GM18507 (cell line): ENCODE results near the gene CPEB2.
"Not testable (repeated sequence)": the region's sequence is repeated elsewhere in the genome, so short reads cannot be mapped to it uniquely, and the experiment has no call there.

Experiments
- DNase-seq: peaks from one replicate; pipeline ENCODE4 v3.0.0; 2011; ENCODE audit warnings: low read depth; ENCODE audit not compliant: insufficient read length; ENCODE audit errors: extremely low spot score
- FAIRE-seq: peaks from 2 replicates; lab custom pipeline; 2011; peaks lifted over from hg19 to GRCh38; lab: Jason Lieb, UNC

The CPEB2 gene

GRCh38 chr4:15040916-15041463 is 38.7 kb downstream of the CPEB2 start:
- DNase-seq, result no peak
- no peak for FAIRE-seq

- no peak for DNase-seq
- FAIRE-seq, result no peak
Measured at GRCh38 chr4:15042529-15043167, 40.4 kb downstream of the CPEB2 start.

GRCh38 chr4:15043226-15043625 is 40.9 kb downstream of the CPEB2 start:
- no peak for DNase-seq
- no peak for FAIRE-seq

DNA sequence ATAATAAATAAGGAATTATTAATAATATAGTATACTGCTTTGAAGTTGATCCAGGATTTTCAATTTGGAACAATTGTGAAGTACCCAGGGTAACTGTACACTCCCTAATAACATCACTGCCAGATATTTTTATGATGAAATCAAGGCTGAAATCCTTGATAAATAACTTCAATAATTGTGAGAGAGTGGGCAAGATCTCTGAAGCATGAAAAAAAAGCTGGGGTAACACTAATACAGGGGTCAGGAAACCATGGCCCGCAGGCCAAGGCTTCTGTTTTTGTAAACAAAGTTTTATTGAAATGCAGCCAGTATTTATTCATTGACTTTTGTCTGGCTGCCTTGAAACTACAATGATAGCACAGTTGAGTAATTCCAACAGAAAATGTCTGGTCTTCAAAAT is 41.6 kb downstream of the CPEB2 start:
- DNase-seq, result no peak
- FAIRE-seq, result no peak

DNA sequence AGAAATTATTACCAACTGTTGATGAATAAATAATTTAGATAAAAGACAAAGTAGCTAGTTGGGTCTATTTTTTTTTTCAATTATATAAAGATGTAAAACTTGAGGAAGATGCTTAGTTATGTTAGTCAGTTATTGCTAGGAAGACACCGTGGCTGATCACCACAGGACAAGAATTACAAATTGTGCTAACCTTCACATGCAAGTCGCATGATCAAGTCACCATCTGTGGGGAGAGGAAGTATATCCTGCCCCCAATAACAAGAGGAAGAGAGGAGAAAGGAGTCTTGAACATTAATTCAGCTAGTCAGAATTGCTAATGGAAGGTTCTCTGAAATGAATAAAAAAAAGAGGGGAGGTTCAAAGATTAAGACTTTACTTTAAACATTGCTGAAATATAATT is 52.3 kb downstream of the CPEB2 start:
- no peak for FAIRE-seq
- no peak for DNase-seq

GRCh38 chr4:15060213-15060612 is 57.9 kb downstream of the CPEB2 start:
- FAIRE-seq, result no peak
- no peak for DNase-seq

DNA sequence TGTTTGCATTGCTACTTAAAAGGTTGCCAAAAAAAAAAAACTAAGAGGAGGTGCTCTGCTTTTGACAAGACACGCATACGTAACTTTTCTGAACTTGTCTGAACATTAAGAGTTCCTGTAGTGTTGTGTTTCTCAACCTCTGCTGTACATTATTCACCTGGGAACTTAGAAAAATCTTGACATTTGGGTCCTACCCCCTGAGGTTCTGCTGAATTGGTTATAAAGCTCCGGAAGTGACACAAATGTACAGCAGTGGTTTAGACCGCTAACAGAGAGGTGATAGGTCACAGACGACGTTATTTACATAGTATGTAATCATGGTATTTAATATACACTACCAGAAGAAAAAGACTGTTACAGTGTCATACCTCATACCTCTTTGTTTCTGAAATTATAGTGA is 61.1 kb downstream of the CPEB2 start:
- no peak for FAIRE-seq
- DNase-seq, result no peak

- FAIRE-seq, result no peak
- no peak for DNase-seq
Measured at GRCh38 chr4:15065516-15065915, 63.2 kb downstream of the CPEB2 start.

DNA sequence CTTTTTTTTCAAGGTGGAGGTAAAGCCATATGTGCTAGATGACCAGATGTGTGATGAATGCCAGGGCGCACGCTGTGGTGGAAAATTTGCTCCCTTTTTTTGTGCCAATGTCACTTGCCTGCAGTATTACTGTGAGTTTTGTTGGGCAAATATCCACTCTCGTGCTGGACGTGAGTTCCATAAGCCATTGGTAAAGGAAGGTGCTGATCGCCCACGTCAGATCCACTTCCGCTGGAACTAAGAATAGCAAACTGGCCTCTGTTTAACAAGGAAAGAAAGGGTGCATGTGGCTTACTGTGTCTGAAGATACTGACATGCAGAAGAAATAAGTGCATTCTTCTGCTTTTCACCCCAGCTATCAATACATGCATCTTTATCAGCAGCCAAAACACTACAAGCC is 63.9 kb downstream of the CPEB2 start:
- no peak for FAIRE-seq
- no peak for DNase-seq

DNA sequence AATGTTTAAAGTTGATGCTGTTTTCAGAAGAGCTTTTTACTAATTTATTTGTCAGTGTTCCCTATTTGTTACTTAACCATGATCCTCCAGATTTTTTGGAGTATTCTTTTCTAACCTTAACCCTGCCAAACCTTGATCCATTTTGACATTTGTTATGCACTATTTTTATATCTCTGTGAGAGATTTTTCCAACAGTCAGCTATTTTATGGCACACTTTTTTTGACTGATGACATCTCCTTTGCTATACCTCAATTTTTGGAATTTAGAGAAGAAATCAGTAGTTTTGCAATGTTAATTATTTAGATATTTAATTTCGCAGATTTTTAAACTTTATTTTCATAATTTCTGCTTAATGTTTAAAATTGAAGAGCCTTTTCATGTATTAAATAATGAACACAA is 66.0 kb downstream of the CPEB2 start:
- no peak for FAIRE-seq
- no peak for DNase-seq

- DNase-seq (no peak), FAIRE-seq (no peak)
Measured at GRCh38 chr4:15075875-15076274, 73.6 kb downstream of the CPEB2 start.

GRCh38 chr4:15077969-15078368 is 75.7 kb downstream of the CPEB2 start:
- no peak for DNase-seq
- FAIRE-seq, result no peak

DNA sequence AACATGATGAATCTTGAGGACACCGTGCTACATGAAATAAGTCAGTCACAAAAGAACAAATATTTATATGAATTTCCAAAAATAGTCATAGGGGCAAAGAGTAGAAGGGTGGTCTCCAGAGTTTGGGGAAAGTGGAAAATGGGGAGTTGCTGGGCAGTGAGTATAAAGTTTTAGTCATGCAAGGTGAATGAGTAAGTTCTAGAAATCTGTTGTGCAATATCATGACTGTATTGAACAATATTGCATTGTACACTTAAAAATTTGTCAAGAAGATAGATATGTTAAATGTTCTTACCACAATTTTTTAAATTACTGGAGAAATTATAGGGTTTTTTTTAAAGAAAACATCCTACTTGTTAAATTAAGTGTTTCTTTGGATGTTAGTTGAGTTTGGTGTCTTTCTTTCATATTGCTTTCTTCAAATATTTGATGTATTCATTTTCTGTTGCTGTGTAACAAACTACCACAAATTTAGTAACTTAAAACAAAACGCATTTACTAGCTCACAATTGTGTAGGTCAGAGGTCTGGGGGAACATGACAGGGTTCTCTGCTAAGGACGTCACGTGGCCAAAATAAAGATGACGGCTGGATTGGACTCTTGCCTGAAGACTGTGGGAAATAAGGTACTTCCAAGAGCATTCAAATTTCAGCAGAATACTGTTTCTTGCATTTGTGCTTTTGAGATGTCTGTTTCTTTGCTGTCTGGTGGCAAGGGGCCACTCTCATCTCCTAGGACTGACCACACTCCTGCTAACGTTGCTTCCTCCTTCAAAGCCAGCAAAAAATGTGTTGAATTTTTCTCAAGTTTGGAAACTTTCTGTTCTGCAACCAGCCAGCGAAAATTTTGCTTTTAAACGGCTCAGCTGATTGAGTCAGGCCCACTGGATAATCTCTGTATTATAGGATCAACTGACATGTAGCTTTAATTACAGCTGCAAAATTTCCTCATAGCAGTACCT is 76.7 kb downstream of the CPEB2 start:
- no peak for DNase-seq
- no peak for FAIRE-seq

DNA sequence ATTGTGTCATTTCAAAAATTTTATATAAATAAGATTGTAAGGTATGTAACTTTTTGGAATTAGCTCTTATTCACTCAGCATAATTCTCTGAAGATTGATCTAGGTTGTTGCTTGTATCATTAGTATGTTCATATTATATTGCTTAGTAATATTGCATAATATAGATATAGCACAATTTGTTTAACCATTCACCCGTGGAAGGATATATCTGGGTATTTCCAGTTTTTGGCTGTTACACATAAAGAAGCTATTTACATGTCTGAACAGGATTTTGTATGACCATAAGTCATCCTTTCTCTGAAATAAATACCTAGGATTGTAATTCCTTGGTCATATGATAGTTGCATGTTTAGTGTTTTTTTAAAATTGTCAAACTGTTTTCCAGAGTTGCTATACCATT is 82.5 kb downstream of the CPEB2 start:
- DNase-seq, result no peak
- no peak for FAIRE-seq

GRCh38 chr4:15085762-15086161 is 83.5 kb downstream of the CPEB2 start:
- not testable (repeated sequence) for FAIRE-seq, DNase-seq

DNA sequence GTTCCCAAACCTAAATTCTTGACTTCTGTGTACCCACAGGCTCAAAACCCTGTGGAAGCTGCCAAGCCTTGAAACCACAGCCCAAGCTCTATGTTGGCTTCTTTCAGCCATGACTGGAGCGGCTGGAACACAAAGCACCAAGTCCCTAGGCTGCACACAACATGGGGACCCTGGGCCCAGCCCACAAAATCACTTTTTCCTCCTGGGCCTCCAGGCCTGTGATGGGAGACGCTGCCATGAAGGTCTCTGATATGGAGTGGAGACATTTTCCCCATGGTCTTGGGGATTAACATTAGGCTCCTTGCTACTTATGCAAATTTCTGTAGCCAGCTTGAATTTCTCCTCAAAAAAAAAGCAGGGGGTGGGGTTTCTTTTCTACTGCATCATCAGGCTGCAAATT is 84.0 kb downstream of the CPEB2 start:
- not testable (repeated sequence) for DNase-seq, FAIRE-seq

- no peak for DNase-seq
- FAIRE-seq, result no peak
Measured at GRCh38 chr4:15088394-15089035, 86.2 kb downstream of the CPEB2 start.

GRCh38 chr4:15089979-15090378 is 87.7 kb downstream of the CPEB2 start:
- DNase-seq (no peak), FAIRE-seq (no peak)

GRCh38 chr4:15100380-15100779 is 98.1 kb downstream of the CPEB2 start:
- FAIRE-seq, result no peak

DNA sequence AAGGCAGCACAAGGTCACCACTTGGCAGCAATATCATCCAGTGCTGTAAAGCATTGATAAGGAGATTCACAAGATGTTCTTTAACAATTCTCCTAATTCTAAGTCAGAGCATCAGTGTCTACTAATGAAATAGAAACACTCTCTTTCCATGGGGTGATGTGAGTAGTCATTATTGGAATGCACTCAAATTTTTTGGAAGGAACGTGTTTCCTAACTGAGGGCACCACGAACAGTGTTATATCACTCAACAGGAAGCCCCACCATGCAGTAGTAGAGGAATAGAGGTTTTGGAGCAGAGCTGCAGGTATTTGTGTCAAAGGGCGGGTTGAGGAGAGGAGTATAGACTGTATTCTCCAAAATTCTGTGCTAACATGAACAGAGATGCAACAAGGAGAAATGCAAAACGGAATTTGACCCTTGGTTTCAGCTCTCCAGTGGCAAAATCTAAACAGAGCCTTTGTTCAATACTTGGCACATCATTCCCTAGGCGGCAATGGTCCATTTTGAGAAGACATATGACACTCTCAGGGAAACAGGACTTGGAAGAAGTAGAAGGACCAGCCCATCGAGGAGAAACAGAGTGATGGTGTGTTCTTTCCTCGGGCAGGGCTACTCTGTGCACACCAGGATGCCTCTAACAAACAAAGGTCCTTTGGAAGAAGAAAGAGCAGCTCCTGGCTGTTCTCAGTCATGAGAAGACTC is 98.9 kb downstream of the CPEB2 start:
- FAIRE-seq (no peak), DNase-seq (no peak)

More at GRCh38 chr4:15100380-15100779, 98.1 kb downstream of the CPEB2 start:
- DNase-seq, result no peak
